GM12878 (cell line): Measurements from ENCODE around the gene SCYGR1.

Experiments used
- CTCF ChIP-seq, 3 experiments: IDR thresholded peaks in 2 of 3; conservative IDR thresholded peaks in 1 of 3; 2 replicates each; pipeline ENCODE4 v1.5.1; 2011; ENCODE audit warnings: low read depth in 3 of 3, low read length in 3 of 3, mild to moderate bottlenecking in 3 of 3, control low read depth in 2 of 3, moderate library complexity in 2 of 3, inconsistent platforms in 1 of 3, mixed read lengths in 1 of 3; ENCODE audit not compliant: control insufficient read depth in 2 of 3, insufficient read depth in 1 of 3; ENCODE audit errors: extremely low read depth in 1 of 3
- EP300 ChIP-seq, 2 experiments: fragments of 150-350 bp in 1 of 2; IDR thresholded peaks; 2 replicates each; pipeline ENCODE4 v1.6.1; 2011 to 2012; ENCODE audit warnings: low read depth in 2 of 2, low read length in 2 of 2, borderline replicate concordance in 1 of 2, improper control_type of control experiment in 1 of 2, inconsistent platforms in 1 of 2; ENCODE audit not compliant: control insufficient read depth in 1 of 2
- EZH2 ChIP-seq: IDR thresholded peaks from 2 replicates; pipeline ENCODE4 v1.6.1; 2012; ENCODE audit warnings: low read depth, mild to moderate bottlenecking, control low read depth, inconsistent platforms, low read length, borderline replicate concordance; ENCODE audit not compliant: control insufficient read depth
- FOXM1 ChIP-seq: IDR thresholded peaks from 2 replicates; pipeline ENCODE4 v1.6.1; 2012; ENCODE audit warnings: low read depth, mild to moderate bottlenecking, inconsistent platforms, low read length, moderate library complexity
- HDAC2 ChIP-seq: fragments of 200-600 bp; sonication (generic); IDR thresholded peaks from 2 replicates; pipeline ENCODE4 v1.6.1; 2017
- MTA3 ChIP-seq: IDR thresholded peaks from 2 replicates; pipeline ENCODE4 v1.6.1; 2012; ENCODE audit warnings: low read length, inconsistent platforms, borderline replicate concordance
- PKNOX1 ChIP-seq: fragments of 450-650 bp; IDR thresholded peaks from 2 replicates; pipeline ENCODE4 v1.6.1; 2016; ENCODE audit warnings: mild to moderate bottlenecking
- SP1 ChIP-seq: IDR thresholded peaks from one replicate; pipeline ENCODE4 v1.6.1; 2011; ENCODE audit warnings: low read depth, low read length
- SRF ChIP-seq, 2 experiments: IDR thresholded peaks; 2 replicates each; pipeline ENCODE4 v1.6.1; 2011; ENCODE audit warnings: low read depth in 2 of 2, low read length in 2 of 2, mild to moderate bottlenecking in 1 of 2, moderate library complexity in 1 of 2
- STAT3 ChIP-seq: IDR thresholded peaks from 2 replicates; pipeline ENCODE4 v1.6.1; 2011; ENCODE audit warnings: low read depth, low read length, improper control_type of control experiment
- ZNF274 ChIP-seq: IDR thresholded peaks from one replicate; pipeline ENCODE4 v1.8.0; 2011; ENCODE audit not compliant: insufficient read length, insufficient read depth
- ZNF687 ChIP-seq: fragments of 450-650 bp; IDR thresholded peaks from 2 replicates; pipeline ENCODE4 v1.6.1; 2017; ENCODE audit warnings: mild to moderate bottlenecking, moderate library complexity

- TF ChIP-seq MTA3 (no peak), CTCF (IDR thresholded peaks at IDR 0.05 in 2 of 3, conservative IDR thresholded peaks at IDR 0.05 in 1 of 3; ENCODE audit: control insufficient read depth in 2 of 3, extremely low read depth in 1 of 3, insufficient read depth in 1 of 3, low read depth in 3 of 3, low read length in 3 of 3) (no peak), HDAC2 (no peak), EZH2 (no peak), STAT3 (no peak), EP300 (IDR thresholded peaks at IDR 0.05; ENCODE audit: borderline replicate concordance in 1 of 2, control insufficient read depth in 1 of 2, low read depth in 2 of 2, low read length in 2 of 2) (no peak), ZNF274 (no peak), ZNF687 (no peak), PKNOX1 (no peak), FOXM1 (no peak), SP1 (no peak), SRF (IDR thresholded peaks at IDR 0.05; ENCODE audit: low read depth in 2 of 2, low read length in 2 of 2) (no peak)
Measured at GRCh38 chr2:227416701-227417100, 29.0 kb upstream of the SCYGR1 start.
